Mononuclear cell (primary cell): ENCODE data around the gene JAZF1. TPM values are rescaled to one million over a fixed set of nuclear protein-coding genes. Genes with fewer than 3 reads are reported as not detected.
A peak's percentile ranks its signal among the peaks of the same experiment; 100 is the strongest.

Source experiments
- H3K27me3 ChIP-seq: 2 replicates; pipeline ENCODE4 v1.6.0; 2011; ENCODE audit warnings: low read length, control low read depth; ENCODE audit not compliant: insufficient read depth
- H3K4me1 ChIP-seq: 2 replicates; pipeline ENCODE4 v1.5.1; 2011; ENCODE audit warnings: mild to moderate bottlenecking, low read length, control low read depth; ENCODE audit not compliant: insufficient read depth
- H3K4me3 ChIP-seq: 2 replicates; pipeline ENCODE4 v1.5.1; 2011; ENCODE audit warnings: mild to moderate bottlenecking, low read length, moderate library complexity
- H3K9me3 ChIP-seq: 2 replicates; pipeline ENCODE4 v1.5.1; 2011; ENCODE audit warnings: low read depth, mild to moderate bottlenecking, control low read depth, low read length
- total RNA-seq: library from RNA; depleted of rRNA; stranded (reverse); fragments of >200 nt; gene quantifications from one replicate; pipeline ENCODE4 v1.2.3, GENCODE V29; 2012

JAZF1 gene
- total RNA-seq, 1 donor, result 16.5 TPM

DNA sequence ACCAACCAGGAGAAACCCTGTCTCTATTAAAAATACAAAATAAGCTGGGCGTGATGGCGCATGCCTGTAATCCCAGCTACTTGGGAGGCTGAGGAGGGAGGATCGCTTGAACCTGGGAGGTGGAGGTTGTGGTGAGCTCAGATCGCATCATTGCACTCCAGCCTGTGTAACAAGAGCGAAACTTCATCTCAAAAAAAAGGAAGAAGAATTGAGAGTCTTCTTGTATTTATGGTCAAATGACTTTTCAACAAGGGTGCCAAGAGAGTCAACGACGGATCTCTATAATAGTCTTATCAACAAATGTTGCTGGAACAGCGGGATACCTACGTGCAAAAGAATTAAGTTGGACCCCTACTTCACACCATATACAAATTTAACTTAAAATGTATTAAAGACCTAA is 21.6 kb upstream of the JAZF1 start:
- Histone ChIP-seq H3K9me3 (no peaks in the 10 kb centered on the region), H3K4me1 (peaks cover 31% of the 10 kb centered on the region), H3K27me3 (no peaks in the 10 kb centered on the region), H3K4me3 (no peak overlapping the region)

DNA sequence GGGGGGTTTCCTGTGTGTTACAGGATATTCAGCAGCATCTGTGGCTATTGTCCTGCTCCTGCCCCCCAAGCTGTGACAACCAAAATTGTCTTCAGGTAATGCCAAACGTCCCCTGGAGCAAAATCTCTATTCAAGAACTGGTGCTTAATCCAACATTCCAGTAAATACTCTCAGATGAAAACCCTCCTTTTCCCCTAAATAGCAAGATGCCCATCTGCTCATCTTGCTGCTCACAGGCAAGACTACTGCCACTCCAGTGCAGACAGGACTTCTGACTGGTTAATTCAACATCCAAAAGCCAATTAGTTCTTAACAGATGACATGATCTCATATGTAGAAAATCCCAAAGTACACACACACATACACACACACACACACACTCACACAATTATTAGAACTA is 20.5 kb upstream of the JAZF1 start:
- H3K4me3 ChIP-seq, result no peak overlapping the region
- no peaks in the 10 kb centered on the region for H3K27me3 ChIP-seq
- H3K4me1 ChIP-seq, result peaks cover 24% of the 10 kb centered on the region
- no peaks in the 10 kb centered on the region for H3K9me3 ChIP-seq

DNA sequence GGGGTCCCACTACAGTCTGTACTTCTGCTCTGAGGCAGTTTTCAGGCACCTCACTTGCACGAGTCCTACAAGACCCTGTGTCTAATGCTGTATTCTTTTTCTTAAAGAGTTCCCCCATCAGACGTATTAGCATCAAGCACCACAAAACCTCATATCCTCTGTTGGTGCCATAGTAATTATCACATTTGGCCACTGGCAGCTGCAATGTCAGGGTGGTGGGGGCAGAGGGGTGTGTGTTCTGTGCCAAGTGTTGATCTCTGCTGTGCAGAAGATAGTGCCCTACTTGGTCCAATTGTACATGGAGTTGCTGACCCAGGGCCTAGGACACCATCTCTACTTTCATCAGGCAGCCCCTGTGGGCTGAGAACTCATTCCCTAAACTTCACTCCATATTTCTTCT is 20.0 kb upstream of the JAZF1 start:
- Histone ChIP-seq H3K27me3 (no peaks in the 10 kb centered on the region), H3K4me1 (peaks cover 28% of the 10 kb centered on the region), H3K4me3 (no peak overlapping the region), H3K9me3 (no peaks in the 10 kb centered on the region)

DNA sequence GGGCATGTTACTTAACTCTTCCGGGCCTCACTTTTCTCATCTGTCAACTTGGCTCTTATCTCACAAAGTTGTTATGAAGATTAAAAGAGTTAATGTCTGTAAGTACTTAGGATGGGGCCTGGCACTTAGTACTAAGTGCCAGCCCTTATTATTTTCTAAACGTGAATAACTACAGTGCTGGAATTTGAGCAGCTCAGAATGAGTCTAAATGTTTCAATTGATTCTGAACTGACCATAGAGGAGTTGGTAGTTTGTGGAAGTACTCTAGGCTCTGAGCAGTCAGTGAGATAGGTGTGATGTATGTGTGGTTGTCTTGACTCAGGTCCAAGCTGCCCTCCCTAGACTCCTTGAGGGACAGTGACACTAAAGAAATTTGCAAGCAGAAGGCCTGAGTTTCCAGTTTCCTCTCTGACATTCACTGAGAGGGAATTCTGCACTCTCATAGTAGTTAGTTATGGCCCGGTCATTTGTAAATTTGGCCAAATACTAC is 18.5 kb upstream of the JAZF1 start:
- no peaks in the 10 kb centered on the region for H3K9me3 ChIP-seq
- no peaks in the 10 kb centered on the region for H3K27me3 ChIP-seq
- H3K4me3 ChIP-seq, result no peak overlapping the region
- H3K4me1 ChIP-seq, result peaks cover 28% of the 10 kb centered on the region

DNA sequence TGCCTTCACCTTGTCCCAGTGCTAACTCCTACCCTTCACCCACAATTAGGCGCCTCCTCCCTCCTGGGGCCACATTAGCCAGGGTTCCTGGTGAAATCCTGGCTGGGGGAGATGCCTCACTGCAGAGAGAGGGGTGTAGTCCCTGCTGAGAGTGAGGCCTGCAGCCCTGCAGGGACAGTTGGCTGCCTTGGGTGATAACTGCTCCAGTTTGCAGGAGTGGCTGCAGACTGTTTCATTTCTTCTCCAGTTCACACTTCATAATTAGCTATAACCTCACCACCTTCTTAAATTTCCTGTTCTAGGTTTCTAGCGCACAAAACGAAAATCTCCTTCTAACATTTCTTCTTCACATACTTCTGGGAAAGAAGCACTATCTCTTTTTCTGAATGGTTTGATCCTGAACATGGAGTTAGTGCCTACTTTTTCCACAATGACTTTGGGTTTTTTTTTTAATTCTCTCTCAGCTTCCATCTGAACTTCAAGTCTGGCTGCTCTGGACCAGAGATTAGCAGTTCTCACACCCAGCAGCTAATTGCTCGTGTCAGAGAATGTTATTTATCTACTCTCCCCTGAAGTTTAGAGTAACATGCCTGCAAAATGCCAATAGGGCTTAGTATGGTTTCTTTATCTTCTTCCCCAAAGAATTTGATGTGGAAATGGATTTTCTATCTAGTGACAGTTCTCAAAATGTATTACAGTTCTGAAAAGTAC is 15.5 kb upstream of the JAZF1 start:
- H3K4me3 ChIP-seq, result no peak overlapping the region
- H3K27me3 ChIP-seq, result no peaks in the 10 kb centered on the region
- peaks cover 45% of the 10 kb centered on the region for H3K4me1 ChIP-seq
- H3K9me3 ChIP-seq, result no peaks in the 10 kb centered on the region

DNA sequence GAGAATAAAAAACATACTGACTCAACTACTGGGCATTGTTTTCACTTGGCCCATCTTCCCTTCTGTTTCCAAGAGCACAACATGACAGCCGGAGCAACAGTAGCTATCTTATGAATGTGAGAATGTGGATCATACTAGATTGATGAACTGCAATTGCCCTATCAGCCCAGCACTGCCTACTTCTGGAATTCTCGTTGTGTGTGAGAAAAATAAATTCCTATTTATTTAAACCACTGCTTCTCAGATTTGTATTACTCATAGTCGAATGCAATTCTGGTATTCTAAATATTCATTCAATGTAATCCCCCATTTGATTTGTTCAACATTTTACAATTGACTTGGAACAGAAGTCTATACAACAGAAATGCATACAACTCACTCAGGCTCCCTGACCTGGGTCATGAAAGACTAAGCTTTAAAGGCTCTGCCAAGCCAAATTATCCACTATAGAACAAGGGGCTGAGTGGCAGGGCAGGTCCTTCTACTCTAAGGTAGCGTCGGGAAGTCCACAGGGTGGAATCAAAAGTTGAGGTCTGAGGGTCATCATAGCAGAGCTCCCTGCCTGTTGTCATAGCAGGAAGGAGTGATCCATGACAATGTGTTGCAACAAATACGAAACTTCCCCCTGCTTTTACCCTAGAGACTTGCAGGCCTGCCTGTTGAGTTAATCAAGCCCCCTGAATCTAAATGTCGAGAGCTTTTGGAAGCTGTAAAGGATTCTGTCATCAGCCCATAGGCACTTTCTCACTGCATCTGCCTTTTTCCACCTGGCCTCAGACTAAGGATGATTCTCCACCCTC is 12.4 kb upstream of the JAZF1 start:
- H3K9me3 ChIP-seq, result no peaks in the 10 kb centered on the region
- H3K4me3 ChIP-seq, result no peak overlapping the region
- H3K27me3 ChIP-seq, result no peaks in the 10 kb centered on the region
- peaks cover 44% of the 10 kb centered on the region for H3K4me1 ChIP-seq

DNA sequence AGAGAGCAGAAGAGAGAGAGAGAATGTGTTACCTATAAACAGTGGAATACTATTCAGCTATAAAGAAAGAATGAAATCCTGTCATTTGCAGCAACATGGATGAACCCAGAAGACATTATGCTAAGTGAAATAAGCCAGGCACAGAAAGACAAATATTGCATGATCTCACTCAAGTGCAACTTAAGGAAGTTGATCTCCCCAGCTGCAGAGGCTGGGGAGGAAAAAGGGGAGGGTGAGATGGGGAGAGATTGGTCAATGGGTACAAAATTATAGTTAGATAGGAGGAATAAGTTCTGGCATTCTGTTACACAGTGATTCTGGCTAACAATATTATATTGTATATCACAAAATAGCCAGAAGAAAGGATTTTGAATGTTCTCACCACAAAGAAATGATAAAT is 11.2 kb upstream of the JAZF1 start:
- H3K27me3 ChIP-seq, result no peaks in the 10 kb centered on the region
- peaks cover 44% of the 10 kb centered on the region for H3K4me1 ChIP-seq
- H3K4me3 ChIP-seq, result no peak overlapping the region
- no peaks in the 10 kb centered on the region for H3K9me3 ChIP-seq

DNA sequence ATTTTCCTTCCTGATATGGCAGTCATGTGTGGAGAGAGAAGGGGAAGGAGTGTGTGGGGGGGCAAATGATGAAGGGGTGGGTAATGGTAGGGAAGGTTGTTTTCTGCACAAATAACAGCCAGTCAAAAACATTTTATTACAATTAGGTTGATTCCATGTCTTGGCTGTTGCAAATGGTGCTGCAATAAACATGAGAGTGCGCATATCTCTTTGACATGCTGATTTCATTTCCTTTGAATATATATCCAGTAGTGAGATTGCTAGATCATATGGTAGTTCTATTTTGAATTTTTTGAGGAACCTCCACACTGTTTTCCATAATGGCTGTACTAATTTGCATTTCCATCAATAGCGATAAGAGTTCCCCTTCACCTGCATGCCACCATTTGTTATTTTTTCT is 10.6 kb upstream of the JAZF1 start:
- Histone ChIP-seq H3K9me3 (no peaks in the 10 kb centered on the region), H3K4me1 (peaks cover 43% of the 10 kb centered on the region), H3K27me3 (no peaks in the 10 kb centered on the region), H3K4me3 (no peak overlapping the region)

DNA sequence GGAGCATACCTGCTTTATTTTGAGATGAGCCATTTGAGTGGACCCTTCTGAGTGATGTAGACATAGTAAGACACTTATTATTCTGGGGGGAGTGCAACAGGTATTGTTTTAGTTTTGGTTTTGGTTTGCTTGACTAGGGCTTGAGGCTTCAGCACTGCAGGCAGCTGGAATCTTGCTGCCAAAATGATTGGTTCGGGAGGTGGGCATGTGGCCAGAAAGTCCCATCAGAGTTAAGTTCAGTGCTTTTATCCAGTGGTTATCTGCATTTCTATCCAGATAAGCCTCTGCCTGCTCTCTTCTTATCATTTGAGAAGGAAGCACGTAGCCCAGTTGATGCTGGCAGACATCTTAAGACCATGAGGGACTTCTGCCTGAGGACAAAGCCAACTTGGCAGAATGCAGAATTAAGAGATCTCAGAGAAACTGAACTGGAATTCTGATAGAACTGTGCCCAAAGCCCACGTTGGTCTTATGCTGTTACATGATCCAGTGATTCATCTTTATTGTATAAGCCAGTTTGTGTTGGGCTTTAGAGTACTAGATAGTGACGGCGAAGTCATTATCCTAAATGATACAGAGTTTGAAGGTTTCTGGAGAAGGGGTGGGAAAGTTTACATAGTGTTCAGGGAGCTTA is 9.6 kb upstream of the JAZF1 start:
- Histone ChIP-seq H3K27me3 (no peaks in the 10 kb centered on the region), H3K4me1 (peaks cover 33% of the 10 kb centered on the region), H3K4me3 (no peak overlapping the region)

DNA sequence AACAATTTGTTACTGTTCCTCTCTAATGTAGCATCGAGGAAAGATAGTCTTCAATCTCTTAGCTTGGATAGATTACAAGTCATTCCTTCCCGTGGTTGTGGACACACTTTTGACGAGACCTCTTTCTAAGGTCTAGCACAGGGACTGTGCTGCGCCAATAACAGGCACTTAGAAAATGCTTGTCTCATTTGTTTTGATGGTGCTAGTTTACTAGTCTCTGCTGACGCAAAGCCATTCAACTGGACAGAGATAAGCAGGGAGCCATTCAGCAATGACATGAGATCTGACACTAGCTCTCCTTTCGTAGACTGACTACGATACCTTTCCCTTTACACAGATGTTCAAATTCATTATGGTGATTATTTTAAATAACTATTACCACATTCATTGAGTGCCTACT is 6.4 kb upstream of the JAZF1 start:
- Histone ChIP-seq H3K4me1 (peaks cover 38% of the 10 kb centered on the region), H3K27me3 (no peaks in the 10 kb centered on the region), H3K4me3 (no peak overlapping the region), H3K9me3 (no peaks in the 10 kb centered on the region)

More for the DNA sequence above, 9.6 kb upstream of the JAZF1 start:
- no peaks in the 10 kb centered on the region for H3K9me3 ChIP-seq

DNA sequence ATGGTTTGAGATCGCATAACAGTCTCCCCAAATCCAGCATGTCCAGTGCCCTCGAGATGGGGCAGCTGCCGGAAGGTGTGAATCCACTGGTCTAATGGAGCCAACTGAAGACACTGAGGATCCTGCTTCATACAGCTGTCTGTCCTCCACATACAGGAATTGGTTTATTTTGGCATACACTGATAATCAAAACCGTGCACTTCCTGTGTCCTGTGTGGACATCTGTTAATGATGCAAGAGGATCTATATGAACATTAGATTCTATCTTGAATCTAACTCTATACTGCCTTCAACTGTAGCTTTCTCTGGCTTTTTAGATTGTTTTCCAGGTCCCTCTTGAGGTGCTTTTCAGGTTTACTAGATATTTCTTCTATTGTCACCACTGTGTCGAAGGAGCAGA is 3.0 kb upstream of the JAZF1 start:
- no peak overlapping the region for H3K4me3 ChIP-seq
- no peaks in the 10 kb centered on the region for H3K9me3 ChIP-seq
- H3K4me1 ChIP-seq, result peaks cover 38% of the 10 kb centered on the region
- H3K27me3 ChIP-seq, result no peaks in the 10 kb centered on the region

DNA sequence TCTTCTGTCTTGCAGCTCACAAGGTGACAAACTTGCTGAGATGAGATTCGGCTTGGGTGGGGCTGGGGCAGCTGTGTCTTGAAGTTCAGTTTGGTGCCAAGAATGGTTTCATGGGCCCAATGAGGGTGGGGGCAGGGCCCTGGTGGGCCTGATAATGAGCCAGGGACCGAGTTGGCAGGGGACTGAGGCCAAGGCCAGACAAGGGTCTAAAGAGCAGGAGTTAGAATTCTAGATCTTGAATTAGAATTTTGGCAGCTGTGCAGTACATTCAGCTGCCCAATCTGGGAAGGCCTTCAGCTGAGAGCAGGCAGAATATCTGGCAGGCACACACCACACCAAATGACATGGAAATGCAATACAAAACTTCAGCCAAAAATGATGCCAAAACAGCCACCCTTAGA is 1.5 kb upstream of the JAZF1 start:
- peaks cover 40% of the 10 kb centered on the region for H3K4me1 ChIP-seq
- no peak overlapping the region for H3K4me3 ChIP-seq
- no peaks in the 10 kb centered on the region for H3K27me3 ChIP-seq
- no peaks in the 10 kb centered on the region for H3K9me3 ChIP-seq

DNA sequence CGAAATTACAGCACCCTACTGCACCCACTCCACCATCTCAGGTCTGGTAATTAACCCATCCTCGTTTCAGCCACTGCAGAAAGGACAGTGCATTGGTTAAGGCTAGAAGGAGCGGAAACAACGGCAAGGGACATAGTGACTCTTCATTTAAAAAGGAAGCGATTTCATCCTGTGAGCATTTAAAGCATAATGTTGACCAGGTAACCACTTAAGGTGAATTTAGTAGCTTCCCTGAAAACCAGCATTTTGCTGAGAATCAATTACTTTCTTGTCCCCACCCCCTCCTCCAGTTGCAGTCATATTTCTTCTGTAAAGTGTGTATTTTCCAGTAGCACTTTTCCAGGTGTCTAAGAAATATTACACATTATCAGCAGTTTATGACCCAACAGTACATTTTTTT is 821 bp upstream of the JAZF1 start:
- no peaks in the 10 kb centered on the region for H3K27me3 ChIP-seq
- no peak overlapping the region for H3K4me3 ChIP-seq
- no peaks in the 10 kb centered on the region for H3K9me3 ChIP-seq
- peaks cover 44% of the 10 kb centered on the region for H3K4me1 ChIP-seq

DNA sequence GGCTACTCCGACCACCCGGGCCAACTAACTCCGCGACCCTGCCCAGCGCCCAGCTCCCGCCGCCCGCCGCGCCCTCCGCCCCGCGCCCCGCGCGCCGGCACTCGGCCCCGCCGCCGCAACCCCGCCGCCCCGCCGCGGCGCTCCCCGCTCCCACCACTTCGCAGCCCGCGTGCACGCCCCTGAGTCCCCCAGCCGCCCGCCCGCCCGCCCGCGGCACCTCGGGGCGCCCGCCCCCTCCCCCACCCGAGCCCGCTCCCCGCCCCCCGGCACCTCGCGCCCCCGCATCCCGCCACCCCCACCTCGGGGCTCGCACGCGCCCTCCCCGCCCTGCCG is 598 bp downstream of the JAZF1 start:
- Histone ChIP-seq H3K4me1 (peaks cover 46% of the 10 kb centered on the region), H3K4me3 (peak overlapping the region; percentile 48), H3K9me3 (no peaks in the 10 kb centered on the region), H3K27me3 (no peaks in the 10 kb centered on the region)
